Stimulated activated CD4-positive, alpha-beta T cell treated with anti-CD3 and anti-CD28 coated beads, TNF-alpha, amount 100 ng/mL, for 4 hours (primary cell): ENCODE measurements around the gene UBE2E3.
"Not testable (repeated sequence)": the region's sequence is repeated elsewhere in the genome, so short reads cannot be mapped to it uniquely, and the experiment has no call there.

Experiments
- DNase-seq, 3 experiments: peaks; one replicate each; pipeline ENCODE4 v3.0.0-alpha.2; 2020; ENCODE audit warnings: low read depth in 3 of 3

Gene UBE2E3

GRCh38 chr2:181036445-181036844, 56.0 kb downstream of the UBE2E3 start:
- DNase-seq = no peak

GRCh38 chr2:181036848-181037603, 56.6 kb downstream of the UBE2E3 start:
- no peak for DNase-seq

GRCh38 chr2:181037922-181038321, 57.5 kb downstream of the UBE2E3 start:
- no peak for DNase-seq

- no peak for DNase-seq
Observed at GRCh38 chr2:181038796-181039195, 58.4 kb downstream of the UBE2E3 start.

GRCh38 chr2:181040839-181041238, 60.4 kb downstream of the UBE2E3 start:
- DNase-seq = not testable (repeated sequence)

GRCh38 chr2:181041661-181042060, 61.3 kb downstream of the UBE2E3 start:
- DNase-seq = no peak

GRCh38 chr2:181042706-181043105, 62.3 kb downstream of the UBE2E3 start:
- DNase-seq = no peak

GRCh38 chr2:181046833-181047232, 66.4 kb downstream of the UBE2E3 start:
- no peak for DNase-seq

- no peak for DNase-seq
Observed at GRCh38 chr2:181047829-181048228, 67.4 kb downstream of the UBE2E3 start.

- no peak for DNase-seq
Observed at GRCh38 chr2:181051861-181052522, 71.6 kb downstream of the UBE2E3 start.

- no peak for DNase-seq
Observed at GRCh38 chr2:181052523-181052891, 72.1 kb downstream of the UBE2E3 start.

GRCh38 chr2:181054256-181054655, 73.9 kb downstream of the UBE2E3 start:
- no peak for DNase-seq

- no peak for DNase-seq
Observed at GRCh38 chr2:181054843-181055242, 74.4 kb downstream of the UBE2E3 start.

GRCh38 chr2:181058378-181059269, 78.2 kb downstream of the UBE2E3 start:
- DNase-seq = peak in 1 of 3 experiments; percentile 13

- no peak for DNase-seq
Observed at GRCh38 chr2:181063696-181064095, 83.3 kb downstream of the UBE2E3 start.

GRCh38 chr2:181065458-181065857, 85.1 kb downstream of the UBE2E3 start:
- no peak for DNase-seq

GRCh38 chr2:181066333-181066732, 85.9 kb downstream of the UBE2E3 start:
- no peak for DNase-seq

GRCh38 chr2:181070119-181070835, 89.9 kb downstream of the UBE2E3 start:
- no peak for DNase-seq

GRCh38 chr2:181070836-181071200, 90.4 kb downstream of the UBE2E3 start:
- DNase-seq = no peak

- DNase-seq = no peak
Observed at GRCh38 chr2:181072486-181073235, 92.3 kb downstream of the UBE2E3 start.

GRCh38 chr2:181073896-181074295, 93.5 kb downstream of the UBE2E3 start:
- no peak for DNase-seq
